Ureter (tissue), 1 donor: ENCODE results near the gene SCD5. TPM values are rescaled to one million over a fixed set of nuclear protein-coding genes. Genes with fewer than 3 reads are reported as not detected.
"Not testable (repeated sequence)": the region's sequence is repeated elsewhere in the genome, so short reads cannot be mapped to it uniquely, and the experiment has no call there.

Experiments
- DNase-seq: peaks from one replicate; pipeline ENCODE4 v3.0.0-alpha.2; 2020; ENCODE audit warnings: low spot score
- total RNA-seq: library from RNA; stranded (reverse); gene quantifications from one replicate; pipeline ENCODE4 v1.2.4, GENCODE V29; 2023
- donor health status: DM: yes; HTN: yes; CAD: no.

The SCD5 gene
- 7.3 TPM for total RNA-seq

DNA sequence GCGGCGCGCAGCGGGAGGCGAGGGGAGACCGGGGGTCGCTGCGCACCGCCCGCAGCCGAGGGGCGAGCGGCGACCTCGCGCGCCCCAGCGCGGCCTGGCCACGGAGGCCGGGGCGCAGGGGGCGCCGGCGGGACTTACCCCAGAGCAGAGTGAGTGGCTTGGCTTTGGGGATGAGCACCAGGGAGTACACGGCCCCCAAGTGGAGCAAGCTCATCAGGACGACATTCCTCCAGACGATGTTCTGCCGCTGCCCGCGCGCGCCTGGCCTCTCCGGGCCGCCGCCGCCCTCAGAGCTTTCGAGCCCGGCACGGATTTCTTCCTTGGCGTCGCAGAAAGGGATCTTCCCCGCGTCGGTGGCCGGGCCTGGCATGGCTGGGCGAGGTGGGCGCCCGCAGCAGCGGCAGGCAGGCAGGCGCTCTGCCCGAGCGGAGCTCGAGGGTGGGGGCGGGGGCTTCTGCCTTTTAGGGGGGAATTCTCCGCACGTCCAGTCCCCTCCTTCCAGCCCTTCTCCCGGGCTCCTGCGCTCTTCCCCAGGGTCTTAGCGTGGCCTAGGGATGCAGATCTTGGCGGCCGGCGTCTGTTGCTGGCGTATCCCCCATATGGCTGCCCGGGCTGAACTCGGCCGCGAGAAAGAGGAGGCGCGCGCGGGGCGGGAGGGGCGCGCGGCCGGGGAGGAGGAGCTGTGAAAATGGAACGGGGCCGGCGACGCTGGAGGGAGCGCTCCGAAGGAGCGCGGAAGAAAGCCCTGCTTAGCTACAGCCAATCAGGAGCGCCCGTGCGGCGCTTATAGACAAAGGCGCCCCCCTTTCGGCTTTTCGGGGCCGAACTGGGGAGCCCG lies at the start of gene SCD5:
Gene SCD5 (minus strand): TSS at position 629 of the 838 bp plus-strand sequence. CDS start 259 bp downstream, at position 370.
- DNase-seq: peak; percentile 62

DNA sequence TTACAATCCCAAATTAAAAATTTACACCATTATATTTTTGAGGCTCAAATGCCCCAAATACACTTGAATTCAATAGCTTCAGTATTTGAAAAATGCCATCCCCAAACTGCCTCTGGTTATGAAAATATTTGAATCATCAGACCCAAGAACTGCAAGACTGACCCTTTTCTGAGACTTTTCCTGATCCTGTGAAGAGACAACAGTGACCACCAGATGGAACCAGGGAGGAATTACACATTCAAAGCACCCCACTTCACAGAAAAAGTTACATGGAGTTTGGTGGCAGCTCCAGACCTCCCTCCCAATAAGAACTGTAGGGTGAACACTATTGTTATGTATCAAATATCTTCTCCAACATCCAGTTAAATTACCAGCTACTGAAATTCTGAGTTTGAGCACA lies 44.0 kb upstream of the SCD5 start:
- DNase-seq: no peak

DNA sequence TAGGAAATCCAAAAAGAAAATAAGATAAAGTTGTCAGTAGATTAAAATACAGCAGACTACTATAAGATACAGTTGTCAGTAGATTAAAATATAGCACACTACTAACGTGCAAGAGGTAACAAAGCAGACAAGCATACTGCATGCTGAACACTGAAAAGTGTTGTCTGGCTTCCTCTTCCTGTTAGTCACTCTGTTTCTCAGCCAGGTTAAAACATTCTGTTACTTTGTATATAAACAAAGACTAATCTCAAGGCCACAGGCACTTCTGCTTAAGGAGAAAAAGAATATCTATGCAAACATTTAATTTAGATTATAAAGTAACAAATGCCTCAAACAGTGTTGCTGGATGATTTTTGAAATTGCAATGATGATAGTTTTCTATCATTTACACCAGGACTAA lies 41.0 kb upstream of the SCD5 start:
- DNase-seq: no peak

DNA sequence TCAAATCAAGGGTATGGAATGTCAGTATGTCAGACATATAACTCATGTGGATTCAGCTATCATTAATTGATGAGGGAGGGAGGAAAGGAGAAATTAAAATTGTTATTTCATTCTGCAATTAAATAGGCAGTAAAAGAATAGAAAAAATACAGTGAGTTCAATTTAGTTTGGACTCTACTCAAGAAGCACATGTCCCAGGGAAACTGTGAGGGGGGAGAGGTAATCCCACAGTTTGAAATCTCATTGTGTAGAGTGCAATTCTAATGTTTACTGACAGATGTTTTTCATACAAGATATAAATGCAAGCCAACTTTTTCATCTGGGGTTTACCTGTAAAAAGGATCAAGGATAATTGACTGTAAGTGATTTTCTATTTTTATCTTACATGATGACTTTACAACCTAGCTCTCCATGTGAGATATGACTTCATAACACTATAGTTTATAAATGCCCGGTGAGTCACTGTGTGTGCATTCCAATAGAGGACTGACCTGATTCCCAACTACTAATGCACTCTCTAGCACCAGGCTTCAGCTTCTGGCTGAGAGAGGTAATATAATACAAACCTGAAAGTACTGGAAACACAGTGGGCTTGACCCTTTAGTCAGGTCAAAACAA lies 35.2 kb upstream of the SCD5 start:
- no peak for DNase-seq

DNA sequence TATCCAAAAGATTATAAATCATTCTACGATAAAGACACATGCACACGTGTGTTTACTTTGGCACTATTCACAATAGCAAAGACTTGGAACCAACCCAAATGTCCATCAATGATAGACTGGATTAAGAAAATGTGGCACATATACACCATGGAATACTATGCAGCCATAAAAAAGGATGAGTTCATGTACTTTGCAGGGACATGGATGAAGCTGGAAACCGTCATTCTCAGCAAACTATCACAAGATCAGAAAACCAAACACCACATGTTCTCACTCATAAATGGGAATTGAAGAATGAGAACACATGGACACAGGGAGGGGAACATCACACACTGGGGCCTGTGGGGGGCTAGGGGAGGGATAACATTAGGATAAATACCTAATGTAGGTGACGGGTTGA lies 34.5 kb upstream of the SCD5 start:
- DNase-seq: not testable (repeated sequence)

- no peak for DNase-seq
These were observed 26.8 kb upstream of the SCD5 start for GRCh38 chr4:82825425-82825824.

DNA sequence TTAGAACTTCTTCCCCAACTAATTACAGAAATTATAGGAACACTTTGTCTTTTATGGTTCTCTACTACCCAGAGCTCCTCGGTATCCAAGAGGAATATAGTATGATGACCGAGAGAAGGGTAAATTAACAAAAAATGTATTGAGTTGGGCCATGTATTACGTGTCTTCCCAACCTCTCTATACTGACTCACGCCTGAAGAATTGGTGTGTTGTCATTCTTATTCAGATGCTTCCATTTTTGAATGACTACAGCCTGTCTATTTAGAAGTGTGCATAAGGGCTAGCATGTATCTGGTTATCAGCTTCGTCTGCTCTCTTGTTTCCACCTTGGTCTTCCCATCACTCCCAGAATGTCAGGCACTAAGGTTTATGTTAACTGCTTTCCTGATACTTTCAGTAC lies 24.5 kb upstream of the SCD5 start:
- no peak for DNase-seq

- no peak for DNase-seq
These were observed 22.1 kb upstream of the SCD5 start for GRCh38 chr4:82820689-82821088.

- no peak for DNase-seq
These were observed 20.4 kb upstream of the SCD5 start for GRCh38 chr4:82818664-82819662.

GRCh38 chr4:82816874-82817273 lies 18.3 kb upstream of the SCD5 start:
- not testable (repeated sequence) for DNase-seq

GRCh38 chr4:82814034-82814433 lies 15.4 kb upstream of the SCD5 start:
- no peak for DNase-seq

GRCh38 chr4:82811838-82812341 lies 13.3 kb upstream of the SCD5 start:
- no peak for DNase-seq

DNA sequence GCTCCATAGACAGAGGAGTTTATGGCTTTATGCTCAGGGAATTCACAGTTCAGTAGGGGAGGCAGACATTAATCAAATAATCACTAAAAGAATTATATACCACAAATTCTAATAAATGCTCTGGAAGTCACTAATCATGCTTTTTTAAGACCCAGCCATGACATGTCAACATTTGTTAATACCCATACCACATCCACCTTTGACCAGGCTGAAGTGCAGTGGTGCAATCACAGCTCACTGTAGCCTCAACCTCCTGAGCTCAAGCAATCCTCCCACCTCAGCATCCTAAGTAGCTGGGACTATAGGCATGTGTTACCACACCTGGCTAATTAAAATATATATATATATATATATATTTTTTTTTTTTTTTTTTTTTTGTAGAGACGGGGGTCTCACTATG lies 12.8 kb upstream of the SCD5 start:
- no peak for DNase-seq

DNA sequence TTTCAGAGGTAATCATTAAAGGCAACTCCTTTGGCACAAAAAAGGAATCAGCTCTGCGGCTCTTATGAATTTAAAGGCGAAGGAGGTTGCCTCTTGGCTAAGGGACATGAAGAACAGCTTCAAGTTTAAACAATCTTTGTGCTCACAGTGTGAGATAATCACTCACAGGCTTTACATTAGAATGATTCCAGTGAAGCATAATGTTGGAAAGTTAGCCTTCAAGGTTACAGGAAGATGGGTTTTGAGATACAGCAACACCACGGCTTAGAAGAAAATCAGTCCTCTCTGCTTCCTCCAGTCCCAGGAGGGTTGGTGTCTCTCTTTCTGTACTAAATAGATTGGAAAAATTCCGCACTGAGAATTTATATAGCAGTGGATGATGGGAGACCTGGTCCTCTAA lies 11.6 kb upstream of the SCD5 start:
- no peak for DNase-seq

GRCh38 chr4:82809619-82810018 lies 11.0 kb upstream of the SCD5 start:
- DNase-seq: no peak

DNA sequence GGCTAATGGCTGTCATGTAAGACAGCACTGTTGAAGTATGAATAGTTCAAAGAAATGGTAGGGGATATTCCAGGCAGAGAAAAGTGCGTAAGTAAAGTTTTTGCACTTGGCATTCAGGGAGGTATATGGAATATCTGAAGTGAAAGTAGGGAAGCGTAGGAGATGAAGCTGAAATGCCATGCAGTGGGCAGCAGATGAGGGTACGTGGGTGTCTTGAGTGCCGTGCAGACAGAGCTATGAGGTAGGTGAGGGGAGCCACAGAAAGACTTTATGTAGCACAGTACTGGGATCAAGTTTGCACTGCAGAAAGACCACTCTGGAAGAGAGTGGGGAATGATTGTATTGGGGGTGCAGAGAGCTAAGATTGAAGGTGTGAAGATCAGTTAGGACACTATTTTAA lies 5.2 kb upstream of the SCD5 start:
- DNase-seq: no peak

GRCh38 chr4:82802911-82803310 lies 4.3 kb upstream of the SCD5 start:
- no peak for DNase-seq

GRCh38 chr4:82801910-82802521 lies 3.4 kb upstream of the SCD5 start:
- DNase-seq: no peak

DNA sequence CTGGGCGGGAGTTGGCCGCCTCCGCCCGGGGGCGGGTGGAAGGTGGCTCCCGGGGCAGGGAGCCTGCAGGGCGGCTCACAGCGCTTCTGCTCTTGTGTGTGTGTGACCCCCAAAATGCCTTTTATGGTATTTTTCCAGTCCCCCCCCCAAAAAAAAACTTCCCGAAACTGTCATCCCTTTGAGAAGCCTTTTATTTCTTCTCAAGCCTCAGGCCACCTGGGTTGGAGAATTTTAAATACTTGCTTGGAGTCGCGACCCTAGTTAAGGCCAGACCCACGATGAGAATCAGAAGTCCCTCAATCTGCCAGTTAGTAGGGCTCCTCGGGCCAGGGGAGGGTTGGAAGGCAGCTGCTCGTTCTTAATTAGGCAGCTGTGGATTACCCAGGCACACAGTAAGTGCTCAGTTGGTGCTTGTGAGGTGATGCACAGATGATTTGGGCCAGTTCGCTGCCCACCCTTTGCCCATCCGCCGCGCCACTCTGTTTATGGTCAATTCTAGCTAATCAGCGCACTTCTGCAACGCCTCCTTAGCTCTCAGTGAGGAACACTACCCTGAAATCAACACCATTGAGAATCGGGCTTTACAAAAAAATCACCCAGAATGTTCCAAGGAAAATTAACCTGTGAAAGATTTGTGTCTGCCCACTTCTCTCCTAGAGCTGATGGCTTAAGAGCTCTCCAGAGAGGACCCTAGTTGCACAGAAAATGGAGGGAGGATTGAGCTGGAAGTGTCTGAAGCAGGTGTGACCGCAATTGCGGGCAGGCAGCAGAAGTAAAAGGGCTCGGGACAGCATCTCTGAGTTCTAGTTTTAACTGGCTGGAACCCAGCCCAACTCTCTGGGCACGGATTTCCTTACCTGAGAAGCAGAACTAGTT lies 648 bp upstream of the SCD5 start:
- no peak for DNase-seq

DNA sequence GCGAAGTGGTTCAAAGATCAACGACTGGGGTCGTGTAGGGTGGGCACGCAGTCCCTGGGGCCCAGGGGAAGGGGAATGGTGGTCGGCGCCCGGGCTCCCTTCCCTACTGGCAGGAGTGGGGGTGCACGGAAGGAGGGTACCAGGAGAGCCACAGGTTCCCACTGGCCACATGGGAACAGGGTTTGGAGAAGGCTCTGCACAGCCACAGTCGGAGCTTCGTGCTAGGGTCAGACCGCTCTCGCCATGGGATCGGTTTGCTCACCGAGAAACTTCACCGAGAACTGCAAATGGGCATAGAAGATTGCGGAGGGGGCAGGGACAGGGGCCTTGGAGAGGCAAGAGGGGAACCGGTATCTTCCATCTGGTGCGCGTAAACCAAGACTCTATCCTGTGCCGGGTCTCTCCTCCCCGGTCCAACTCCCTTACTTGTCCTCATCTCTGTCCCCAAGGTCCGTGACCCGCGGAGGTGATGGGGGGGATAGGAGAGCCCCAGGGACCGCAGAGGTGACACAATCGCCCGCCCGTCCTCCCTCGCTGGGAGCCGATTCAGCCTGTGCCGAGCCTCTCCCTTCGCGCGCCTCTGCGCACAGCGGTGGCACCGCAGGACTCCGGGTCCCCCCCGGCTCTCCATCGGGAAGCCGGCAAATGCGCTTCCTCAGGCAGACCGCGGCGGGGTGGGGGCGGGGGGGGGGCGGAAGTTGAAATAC lies 1.0 kb downstream of the SCD5 start:
- no peak for DNase-seq
